ENCODE measurements around the gene RIF1. TPM values are rescaled to one million over a fixed set of nuclear protein-coding genes. Genes with fewer than 3 reads are reported as not detected.

RIF1 gene
- total RNA-seq, 1 donor, result 51.0 TPM

DNA sequence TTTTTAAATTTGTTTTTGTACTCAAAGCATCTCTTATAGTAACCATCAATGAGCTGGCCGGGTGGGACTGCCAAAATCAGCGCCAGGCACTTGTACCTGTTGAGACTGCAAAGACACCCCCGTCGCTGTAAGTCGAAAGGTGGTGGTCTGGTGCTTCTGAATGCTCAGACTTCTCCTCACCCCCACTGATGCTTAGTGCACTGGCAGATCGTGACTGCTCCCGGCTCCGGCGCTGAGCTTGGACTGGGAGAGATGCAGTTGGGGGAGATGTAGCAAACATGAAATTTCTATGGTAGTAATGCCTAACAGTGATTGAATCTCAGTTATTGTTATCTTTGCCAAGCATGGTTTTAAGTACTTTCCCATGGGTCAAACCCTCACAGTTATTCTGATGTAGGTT is 80.6 kb downstream of the RIF1 start:
- no peak overlapping the region for H3K4me3 ChIP-seq (ENCODE audit: low read depth, low read length)
- DNase-seq (ENCODE audit: low read depth), result no peak
- TF ChIP-seq, protein P1, sequence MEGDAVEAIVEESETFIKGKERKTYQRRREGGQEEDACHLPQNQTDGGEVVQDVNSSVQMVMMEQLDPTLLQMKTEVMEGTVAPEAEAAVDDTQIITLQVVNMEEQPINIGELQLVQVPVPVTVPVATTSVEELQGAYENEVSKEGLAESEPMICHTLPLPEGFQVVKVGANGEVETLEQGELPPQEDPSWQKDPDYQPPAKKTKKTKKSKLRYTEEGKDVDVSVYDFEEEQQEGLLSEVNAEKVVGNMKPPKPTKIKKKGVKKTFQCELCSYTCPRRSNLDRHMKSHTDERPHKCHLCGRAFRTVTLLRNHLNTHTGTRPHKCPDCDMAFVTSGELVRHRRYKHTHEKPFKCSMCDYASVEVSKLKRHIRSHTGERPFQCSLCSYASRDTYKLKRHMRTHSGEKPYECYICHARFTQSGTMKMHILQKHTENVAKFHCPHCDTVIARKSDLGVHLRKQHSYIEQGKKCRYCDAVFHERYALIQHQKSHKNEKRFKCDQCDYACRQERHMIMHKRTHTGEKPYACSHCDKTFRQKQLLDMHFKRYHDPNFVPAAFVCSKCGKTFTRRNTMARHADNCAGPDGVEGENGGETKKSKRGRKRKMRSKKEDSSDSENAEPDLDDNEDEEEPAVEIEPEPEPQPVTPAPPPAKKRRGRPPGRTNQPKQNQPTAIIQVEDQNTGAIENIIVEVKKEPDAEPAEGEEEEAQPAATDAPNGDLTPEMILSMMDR (IDR thresholded peaks at IDR 0.05; ENCODE audit: insufficient read depth, low read depth, low read length), result no peak

DNA sequence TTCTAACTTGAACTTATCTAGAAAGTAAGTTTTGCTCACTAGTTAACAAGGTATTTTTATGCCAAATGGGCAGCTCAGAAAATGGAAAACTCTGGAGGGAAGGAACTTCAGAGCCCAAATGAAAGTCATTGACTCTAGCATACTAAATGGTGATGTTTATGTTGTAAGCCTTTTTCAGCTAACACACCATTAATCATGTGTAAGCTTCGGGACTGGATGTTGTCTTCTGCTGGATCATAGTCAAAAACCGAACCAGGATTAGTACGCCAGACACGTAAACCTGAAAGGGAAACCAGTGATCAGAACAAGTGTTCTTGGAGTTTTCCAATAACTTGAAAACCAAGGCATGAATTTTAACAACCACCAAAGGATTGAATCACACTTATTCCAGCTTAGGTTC is 81.8 kb downstream of the RIF1 start:
- H3K4me3 ChIP-seq (ENCODE audit: low read depth, low read length), result no peak overlapping the region
- DNase-seq (ENCODE audit: low read depth), result peak; percentile 38
- TF ChIP-seq, protein P1 (IDR thresholded peaks at IDR 0.05; ENCODE audit: insufficient read depth, low read depth, low read length), result no peak

DNA sequence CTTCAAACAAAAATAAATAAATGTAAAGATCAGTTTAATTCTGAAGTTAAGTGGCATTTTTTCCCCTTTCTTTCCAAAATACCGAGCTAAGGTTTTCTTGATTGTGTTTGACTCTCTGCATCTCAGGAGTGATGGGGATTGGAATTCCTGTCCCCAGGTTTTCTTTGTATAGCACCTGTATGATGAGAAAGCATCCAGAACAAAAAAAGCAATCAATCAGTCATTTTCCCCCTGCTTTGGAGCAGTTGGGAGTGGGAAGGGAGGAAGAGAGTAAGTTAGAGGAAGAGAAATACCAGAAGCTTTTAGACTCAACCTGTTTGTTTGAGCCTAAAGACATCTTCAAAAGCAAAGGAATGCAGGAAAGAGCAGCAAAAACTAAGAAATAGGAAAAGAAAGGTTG is 88.5 kb downstream of the RIF1 start:
- TF ChIP-seq, protein P1 (IDR thresholded peaks at IDR 0.05; ENCODE audit: insufficient read depth, low read depth, low read length), result no peak
- H3K4me3 ChIP-seq (ENCODE audit: low read depth, low read length), result no peak overlapping the region
- DNase-seq (ENCODE audit: low read depth), result no peak

DNA sequence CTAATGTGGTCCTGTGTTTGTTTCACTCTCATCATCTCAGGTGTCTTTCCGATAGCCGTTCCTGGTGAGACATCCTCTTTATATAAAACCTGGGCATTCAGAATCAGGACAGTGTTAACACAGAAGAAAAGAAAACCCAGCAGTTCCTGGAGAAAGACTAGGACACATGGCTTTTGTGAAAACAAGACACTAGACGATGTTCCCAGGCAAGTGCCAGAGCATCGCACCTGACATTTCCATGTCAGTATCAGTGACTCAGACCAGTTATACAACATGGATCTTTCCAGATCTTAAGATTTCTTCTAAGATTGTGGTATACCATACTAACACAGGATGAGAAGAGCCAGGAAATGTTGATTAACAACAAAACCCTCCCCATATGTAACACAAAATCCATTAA is 96.5 kb downstream of the RIF1 start:
- no peak overlapping the region for H3K4me3 ChIP-seq (ENCODE audit: low read depth, low read length)
- no peak for DNase-seq (ENCODE audit: low read depth)
- TF ChIP-seq, protein P1 (IDR thresholded peaks at IDR 0.05; ENCODE audit: insufficient read depth, low read depth, low read length), result no peak

DNA sequence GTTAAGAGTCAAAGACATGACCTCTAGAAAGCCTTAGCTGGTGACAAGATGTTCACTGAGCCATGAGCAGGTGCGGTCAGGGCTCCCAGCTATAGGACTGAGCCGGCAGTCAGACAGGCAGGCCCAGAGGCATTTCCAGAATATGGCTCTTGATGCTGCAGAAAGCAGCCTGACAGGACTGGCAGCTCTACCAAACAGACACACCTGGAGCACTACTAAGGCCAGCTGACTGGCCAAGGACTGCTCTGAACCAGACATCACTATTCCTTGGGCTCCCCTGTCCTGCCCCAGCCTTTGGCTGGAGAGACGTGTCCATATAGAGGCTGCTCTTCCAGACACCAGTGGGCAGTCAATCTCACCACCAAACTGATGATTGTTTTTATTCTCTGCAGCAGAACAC is 98.8 kb downstream of the RIF1 start:
- TF ChIP-seq, protein P1 (IDR thresholded peaks at IDR 0.05; ENCODE audit: insufficient read depth, low read depth, low read length), result no peak
- DNase-seq (ENCODE audit: low read depth), result no peak
- no peak overlapping the region for H3K4me3 ChIP-seq (ENCODE audit: low read depth, low read length)

DNA sequence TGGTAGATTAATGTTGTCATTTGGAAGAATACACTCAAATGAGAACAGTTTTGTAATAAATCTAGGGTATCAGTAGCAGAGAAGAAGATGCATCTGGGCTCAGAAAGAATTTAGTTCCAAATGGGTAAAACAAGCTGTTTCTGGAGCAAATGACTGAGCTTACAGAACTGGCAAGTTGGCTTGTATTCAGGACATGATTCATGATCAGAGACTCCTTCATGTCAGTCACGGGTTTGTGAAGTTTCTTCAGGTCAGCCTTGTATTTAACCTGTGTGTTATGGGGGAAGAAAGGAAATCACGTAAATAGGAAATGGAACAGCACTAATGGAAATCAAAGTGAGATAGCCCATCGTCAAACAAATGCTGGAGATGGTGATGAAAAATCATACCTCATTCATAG is 109.1 kb downstream of the RIF1 start:
- H3K4me3 ChIP-seq (ENCODE audit: low read depth, low read length), result no peak overlapping the region
- TF ChIP-seq, protein P1 (IDR thresholded peaks at IDR 0.05; ENCODE audit: insufficient read depth, low read depth, low read length), result no peak
- no peak for DNase-seq (ENCODE audit: low read depth)

DNA sequence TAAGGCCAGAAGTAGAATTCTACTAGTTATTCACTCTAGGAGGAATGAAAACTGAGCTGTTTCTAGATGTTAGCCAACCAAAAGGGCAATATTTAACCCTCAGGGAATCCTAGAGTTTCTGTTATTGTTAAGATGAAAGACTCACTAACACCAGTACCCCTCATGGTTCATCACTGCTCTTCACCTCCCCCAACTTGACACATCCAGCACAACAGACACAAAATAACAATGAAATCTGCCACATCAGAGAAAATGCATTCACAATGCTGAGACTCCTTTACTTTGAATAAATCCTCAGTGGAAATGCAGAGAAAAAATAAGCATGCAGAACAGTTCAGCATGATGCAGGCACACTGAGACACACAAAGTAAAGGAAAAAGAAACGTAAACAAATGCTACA is 111.3 kb downstream of the RIF1 start:
- H3K4me3 ChIP-seq (ENCODE audit: low read depth, low read length), result no peak overlapping the region
- TF ChIP-seq, protein P1 (IDR thresholded peaks at IDR 0.05; ENCODE audit: insufficient read depth, low read depth, low read length), result no peak
- peak; percentile 19 for DNase-seq (ENCODE audit: low read depth)
